Activated CD4-positive, alpha-beta T cell treated with anti-CD3 and anti-CD28 coated beads for 36 hours (primary cell): Measurements from ENCODE around the gene COX19. TPM values are rescaled to one million over a fixed set of nuclear protein-coding genes. Genes with fewer than 3 reads are reported as not detected.

Experiments
- ATAC-seq: fragments of 200-7000 bp; cut with Tn5 transposase; one replicate; pipeline ENCODE4 v1.10.0; 2021; ENCODE audit warnings: mild to moderate bottlenecking, moderate library complexity
- CTCF ChIA-PET: fragments of 350-600 bp; sonication (Branson Sonifier 250); formaldehyde crosslinking; loops from one replicate; lab custom pipeline; 2021; ENCODE audit warnings: antibody characterized with exemption; lab: Charles Lee
- POLR2A ChIA-PET: fragments of 350-600 bp; sonication (Branson Sonifier 250); formaldehyde crosslinking; loops from one replicate; lab custom pipeline; 2021; ENCODE audit warnings: antibody characterized with exemption, inconsistent platforms; lab: Charles Lee
- DNase-seq: peaks from one replicate; pipeline ENCODE4 v3.0.0-alpha.2; 2020
- H3K27ac Mint-ChIP-seq: one replicate; pipeline ENCODE4 v1.8.0; 2021; ENCODE audit warnings: mixed read lengths
- H3K27me3 Mint-ChIP-seq: one replicate; pipeline ENCODE4 v1.8.0; 2021; ENCODE audit warnings: mixed read lengths
- H3K36me3 Mint-ChIP-seq: one replicate; pipeline ENCODE4 v1.8.0; 2021; ENCODE audit warnings: low read depth, mixed read lengths
- H3K4me1 Mint-ChIP-seq: one replicate; pipeline ENCODE4 v1.8.0; 2021; ENCODE audit warnings: mixed read lengths
- H3K4me3 Mint-ChIP-seq: one replicate; pipeline ENCODE4 v1.8.0; 2021; ENCODE audit warnings: mild to moderate bottlenecking, moderate library complexity, mixed read lengths
- H3K9me3 Mint-ChIP-seq: one replicate; pipeline ENCODE4 v1.8.0; 2021; ENCODE audit warnings: low read depth, mixed read lengths
- intact Hi-C, 2 experiments: fragments of 100-400 bp; cut with DNase I in 1 of 2; cut with micrococcal nuclease in 1 of 2; formaldehyde crosslinking; loops; one replicate each; pipeline versions ENCODE4 v1.14.2 to v1.15.1; 2022 to 2024; cut with DNase I, micrococcal nuclease
- total RNA-seq, 2 experiments: library from RNA; stranded (reverse); gene quantifications; one replicate each; pipeline ENCODE4 v1.2.3, GENCODE V29; 2021

Gene COX19
- total RNA-seq, 2 experiments from 2014 or later, result 11.3 to 14.6 TPM

DNA sequence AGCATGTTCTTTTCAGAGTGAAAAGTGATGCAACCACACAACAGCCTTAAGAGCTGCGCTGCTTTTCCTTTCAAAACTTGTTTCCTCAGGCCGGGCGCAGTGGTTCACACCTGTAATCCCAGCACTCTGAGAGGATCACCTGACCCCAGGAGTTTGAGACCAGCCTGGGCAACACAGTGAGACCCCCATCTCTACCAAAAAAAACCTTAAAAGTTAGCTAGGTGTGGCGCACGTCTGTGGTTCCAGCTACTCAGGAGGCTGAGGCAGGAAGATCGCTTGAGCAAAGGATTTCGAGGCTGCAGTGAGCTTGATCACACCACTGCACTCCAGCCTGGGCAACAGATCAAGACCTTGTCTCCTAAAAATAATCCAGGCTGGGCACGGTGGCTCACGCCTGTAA, 2.0 kb downstream of the COX19 start:
- intact Hi-C loops, result loop anchor here in 1 of 2 experiments (5.0 to 10.0 kb wide), 2 partner anchors 66 to 159 kb away; no protein-coding TSS in a partner anchor
- DNase-seq, result no peak
- H3K4me1 Mint-ChIP-seq, result peaks cover 30% of the 10 kb centered on the region

DNA sequence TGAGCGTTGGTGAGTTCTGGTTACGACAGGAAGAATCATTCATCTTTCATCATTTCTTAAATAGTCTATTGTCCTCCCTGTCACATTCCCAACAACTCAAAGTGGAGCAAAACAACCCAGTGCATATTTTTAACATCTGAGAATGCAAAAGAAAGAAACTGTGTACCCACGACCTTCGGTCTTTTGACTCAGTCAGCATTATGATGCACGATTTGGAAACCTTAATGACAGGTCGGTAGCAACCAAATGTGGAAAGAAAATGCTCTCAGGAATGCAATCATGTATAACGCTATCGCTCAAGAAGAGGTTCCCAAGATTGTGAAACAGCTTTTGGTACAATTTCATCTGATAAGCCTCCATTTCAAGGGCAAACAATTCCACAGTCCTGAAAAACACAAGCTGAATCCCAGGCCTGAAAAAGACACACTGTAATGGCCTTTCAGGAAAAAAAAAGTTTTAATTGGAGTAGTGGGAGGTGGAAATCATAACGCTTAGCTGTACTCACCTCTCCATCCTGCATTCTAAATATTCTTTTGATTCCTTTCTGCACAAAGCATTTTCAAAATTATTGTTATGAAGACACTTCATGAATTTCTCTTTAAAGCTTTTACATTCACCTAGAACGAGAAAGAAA, 2.6 kb downstream of the COX19 start:
- ChIA-PET CTCF (interaction anchor here (0.6 to 1.8 kb wide), 7 partner anchors 15 to 85 kb away, joined by 3 to 7 read pairs (median 5); no protein-coding TSS in a partner anchor), POLR2A (interaction anchor here (0.7 to 1.2 kb wide), 2 partner anchors 49 to 50 kb away, joined by 3 read pairs; no protein-coding TSS in a partner anchor)
- Mint-ChIP-seq H3K4me3 (peak overlapping the region; percentile 28), H3K36me3 (peaks cover 48% of the 10 kb centered on the region), H3K27ac (peak overlapping the region; percentile 55), H3K9me3 (no peaks in the 10 kb centered on the region), H3K27me3 (no peaks in the 10 kb centered on the region), H3K4me1 (peaks cover 30% of the 10 kb centered on the region)
- intact Hi-C loops, result loop anchor here in 1 of 2 experiments (5.0 to 10.0 kb wide), 2 partner anchors 65 to 158 kb away; no protein-coding TSS in a partner anchor
- ATAC-seq (no peak), DNase-seq (no peak)

More for the DNA sequence above, 2.0 kb downstream of the COX19 start:
- Mint-ChIP-seq H3K4me3 (peak overlapping the region; percentile 28), H3K27ac (peak overlapping the region; percentile 55), H3K27me3 (no peaks in the 10 kb centered on the region), H3K36me3 (peaks cover 43% of the 10 kb centered on the region), H3K9me3 (no peaks in the 10 kb centered on the region)
- POLR2A ChIA-PET, result interaction anchor here (1.0 to 1.2 kb wide), 2 partner anchors 50 kb away, joined by 3 read pairs; no protein-coding TSS in a partner anchor
- no peak for ATAC-seq
- CTCF ChIA-PET, result interaction anchor here (0.5 to 1.8 kb wide), 8 partner anchors 15 to 466 kb away, joined by 3 to 7 read pairs (median 5); no protein-coding TSS in a partner anchor

DNA sequence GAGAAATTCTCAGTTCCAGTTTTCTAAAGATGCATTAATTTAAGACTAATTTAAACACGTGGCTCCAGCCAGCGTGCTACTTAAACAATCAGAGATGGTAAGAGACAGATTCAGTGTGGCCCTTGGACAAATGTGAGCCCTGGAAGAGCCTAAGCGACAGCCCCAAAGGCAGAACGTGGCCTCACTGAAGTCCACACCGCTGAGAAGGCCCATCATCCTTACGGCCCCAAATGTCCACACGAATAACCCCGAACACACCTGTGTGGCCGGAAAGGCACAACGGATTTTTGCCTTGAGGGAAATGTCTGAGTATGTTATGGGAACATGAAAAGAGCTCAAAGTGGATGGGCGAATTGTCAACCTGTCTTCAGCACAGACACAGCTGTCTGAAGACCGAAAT, 3.2 kb downstream of the COX19 start:
- DNase-seq (no peak), ATAC-seq (no peak)
- intact Hi-C loops, result loop anchor here in 1 of 2 experiments (5.0 to 10.0 kb wide), 2 partner anchors 65 to 157 kb away; no protein-coding TSS in a partner anchor
- no peaks in the 10 kb centered on the region for H3K9me3 Mint-ChIP-seq
- H3K27ac Mint-ChIP-seq, result peak overlapping the region; percentile 17
- H3K36me3 Mint-ChIP-seq, result peaks cover 50% of the 10 kb centered on the region
- ChIA-PET CTCF (interaction anchor here (1.3 to 1.8 kb wide), 4 partner anchors 14 to 64 kb away, joined by 5 to 7 read pairs (median 6); no protein-coding TSS in a partner anchor), POLR2A (interaction anchor here (0.7 to 1.2 kb wide), 2 partner anchors 49 to 50 kb away, joined by 3 read pairs; no protein-coding TSS in a partner anchor)
- H3K4me1 Mint-ChIP-seq, result peaks cover 30% of the 10 kb centered on the region
- H3K4me3 Mint-ChIP-seq, result no peak overlapping the region
- no peaks in the 10 kb centered on the region for H3K27me3 Mint-ChIP-seq

DNA sequence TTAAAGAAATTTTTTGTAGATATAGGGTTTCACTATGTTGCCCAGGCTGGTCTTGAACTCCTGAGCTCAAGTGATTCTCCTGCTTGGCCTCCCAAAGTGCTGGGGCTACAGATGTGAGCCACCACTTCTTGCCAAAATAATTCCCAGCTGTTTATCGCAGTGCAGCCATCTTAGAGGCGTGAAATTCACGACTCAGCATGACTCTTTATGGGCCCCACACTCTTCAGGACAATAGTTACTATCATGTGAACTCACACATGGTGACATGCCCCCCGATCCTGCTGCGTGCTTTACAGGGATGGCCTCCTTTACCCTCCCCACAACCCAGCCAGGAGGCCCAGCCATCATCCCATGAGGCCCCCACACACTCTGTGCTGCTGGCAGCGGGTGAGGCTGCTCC, 4.6 kb downstream of the COX19 start:
- Mint-ChIP-seq H3K27me3 (no peaks in the 10 kb centered on the region), H3K4me1 (peaks cover 33% of the 10 kb centered on the region), H3K36me3 (peaks cover 50% of the 10 kb centered on the region), H3K4me3 (no peak overlapping the region), H3K27ac (peak overlapping the region; percentile 28), H3K9me3 (no peaks in the 10 kb centered on the region)
- DNase-seq, result no peak
- POLR2A ChIA-PET, result no interaction called here
- intact Hi-C loops, result loop anchor here in 1 of 2 experiments (5.0 to 10.0 kb wide), 2 partner anchors 63 to 156 kb away; no protein-coding TSS in a partner anchor
- no peak for ATAC-seq
- CTCF ChIA-PET, result interaction anchor here (1.0 kb wide), 1 partner anchor 22 kb away, joined by 3 read pairs; no protein-coding TSS in a partner anchor

DNA sequence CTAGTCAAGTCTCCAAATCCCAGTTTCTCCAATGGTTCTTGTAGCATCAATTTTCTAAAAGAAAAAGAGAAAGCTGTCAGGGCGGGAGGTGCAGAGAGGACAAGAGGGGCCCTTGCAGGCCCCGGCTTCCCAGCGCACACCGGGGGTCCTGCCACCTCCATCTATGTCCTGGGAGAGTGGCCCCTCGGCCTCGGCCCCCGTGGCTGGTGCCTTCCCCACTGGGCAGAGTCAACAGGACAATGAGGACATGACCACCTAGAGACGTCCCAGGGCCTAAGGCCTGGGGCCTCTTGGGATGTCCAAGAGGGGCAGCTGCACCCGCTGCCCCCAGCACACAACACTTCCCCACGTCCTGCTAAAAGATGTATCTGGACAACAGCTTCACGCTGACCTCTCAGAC, 5.9 kb downstream of the COX19 start:
- Mint-ChIP-seq H3K9me3 (no peaks in the 10 kb centered on the region), H3K4me3 (no peak overlapping the region), H3K36me3 (peaks cover 48% of the 10 kb centered on the region), H3K27me3 (no peaks in the 10 kb centered on the region), H3K4me1 (peaks cover 40% of the 10 kb centered on the region), H3K27ac (no peak overlapping the region)
- CTCF ChIA-PET, result no interaction called here
- ATAC-seq (no peak), DNase-seq (no peak)
- intact Hi-C loops, result no loop called here
- POLR2A ChIA-PET, result no interaction called here

DNA sequence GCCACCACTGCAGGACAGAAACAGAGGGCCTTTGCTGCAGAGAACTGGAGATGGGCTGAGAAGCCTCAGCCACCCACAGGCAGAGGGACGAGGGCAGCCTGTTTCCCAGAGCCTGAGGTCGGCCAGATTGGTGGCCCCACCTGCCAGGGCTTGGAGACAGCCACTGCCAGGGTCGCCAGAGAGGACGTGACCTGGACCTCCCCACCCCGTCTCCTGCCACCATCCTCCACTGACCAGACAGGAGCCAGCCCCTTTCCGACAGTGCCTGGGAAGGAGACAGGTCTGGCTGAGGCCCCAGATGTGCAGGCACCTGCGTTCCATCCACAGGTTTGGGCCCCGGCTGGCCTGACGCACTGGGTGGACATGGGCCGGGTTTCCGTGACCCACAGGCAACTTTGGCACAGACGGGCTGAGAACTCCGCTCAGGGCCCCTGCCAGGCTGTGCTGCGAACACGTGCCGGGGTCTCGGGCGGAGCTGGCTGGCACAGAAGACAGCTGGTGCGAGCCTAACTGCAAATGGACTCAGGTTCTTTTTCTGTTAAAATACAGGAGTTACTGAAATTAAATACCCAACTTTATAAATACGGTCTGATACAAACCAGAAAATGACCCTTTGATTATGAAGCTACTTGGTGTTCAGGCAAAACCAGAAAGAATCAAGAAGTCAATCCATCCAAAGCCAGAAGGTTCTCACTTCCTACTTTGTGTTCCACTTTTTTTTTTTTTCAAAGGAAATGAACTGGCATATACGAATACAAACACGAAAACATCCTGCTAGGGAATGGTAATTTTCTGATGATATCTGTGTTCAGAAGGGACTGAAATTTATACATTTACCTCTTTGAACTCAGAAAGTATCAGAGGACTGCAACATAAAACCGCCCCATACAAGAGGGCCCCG, 6.9 kb downstream of the COX19 start:
- Mint-ChIP-seq H3K4me3 (no peak overlapping the region), H3K36me3 (peaks cover 44% of the 10 kb centered on the region), H3K27ac (no peak overlapping the region), H3K4me1 (peaks cover 37% of the 10 kb centered on the region), H3K9me3 (no peaks in the 10 kb centered on the region), H3K27me3 (no peaks in the 10 kb centered on the region)
- no peak for ATAC-seq
- DNase-seq, result no peak
- POLR2A ChIA-PET, result interaction anchor here (0.5 to 0.6 kb wide), 2 partner anchors 67 to 117 kb away, joined by 4 to 6 read pairs; no protein-coding TSS in a partner anchor
- CTCF ChIA-PET, result no interaction called here
- intact Hi-C loops, result no loop called here

DNA sequence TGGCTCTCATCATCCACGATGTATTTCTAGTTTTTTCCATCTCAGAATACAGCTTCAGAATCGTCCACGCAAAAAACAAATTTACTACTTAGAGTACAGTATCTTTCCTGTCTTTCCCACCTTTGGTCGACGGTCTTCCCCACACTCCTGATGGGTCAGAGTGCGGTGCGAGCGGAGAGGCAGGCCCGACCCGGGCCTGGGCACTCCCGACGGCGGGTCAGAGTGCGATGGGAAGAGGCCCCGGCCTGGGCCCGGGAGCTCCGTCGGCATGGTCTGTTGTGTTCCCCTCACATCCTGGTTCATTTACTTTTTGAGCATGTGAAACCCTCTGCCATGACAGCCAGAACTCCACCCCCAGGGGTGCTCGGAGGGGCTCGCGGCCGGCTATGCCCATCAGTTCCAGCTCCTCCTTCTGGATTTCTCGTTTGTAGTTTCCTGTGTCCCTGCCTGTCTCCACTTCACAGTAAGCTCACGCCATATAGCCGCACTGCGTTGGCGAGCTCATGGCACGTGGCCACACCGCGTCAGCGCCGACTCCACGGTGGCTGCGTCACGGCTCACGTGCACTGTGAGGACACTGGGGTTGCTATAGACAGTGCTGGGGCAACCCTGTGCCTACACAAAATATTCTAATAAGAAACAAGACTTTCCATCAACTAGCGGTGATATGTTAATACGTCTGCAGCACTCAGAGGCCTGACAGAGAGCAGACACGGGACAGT, 7.8 kb downstream of the COX19 start:
- POLR2A ChIA-PET, result no interaction called here
- ATAC-seq, result no peak
- no peak for DNase-seq
- Mint-ChIP-seq H3K4me3 (no peak overlapping the region), H3K9me3 (no peaks in the 10 kb centered on the region), H3K36me3 (peaks cover 34% of the 10 kb centered on the region), H3K4me1 (peaks cover 29% of the 10 kb centered on the region), H3K27me3 (no peaks in the 10 kb centered on the region), H3K27ac (no peak overlapping the region)
- CTCF ChIA-PET, result interaction anchor here (0.5 to 1.5 kb wide), 2 partner anchors 98 to 267 kb away, joined by 3 to 4 read pairs; no protein-coding TSS in a partner anchor
- intact Hi-C loops, result no loop called here

DNA sequence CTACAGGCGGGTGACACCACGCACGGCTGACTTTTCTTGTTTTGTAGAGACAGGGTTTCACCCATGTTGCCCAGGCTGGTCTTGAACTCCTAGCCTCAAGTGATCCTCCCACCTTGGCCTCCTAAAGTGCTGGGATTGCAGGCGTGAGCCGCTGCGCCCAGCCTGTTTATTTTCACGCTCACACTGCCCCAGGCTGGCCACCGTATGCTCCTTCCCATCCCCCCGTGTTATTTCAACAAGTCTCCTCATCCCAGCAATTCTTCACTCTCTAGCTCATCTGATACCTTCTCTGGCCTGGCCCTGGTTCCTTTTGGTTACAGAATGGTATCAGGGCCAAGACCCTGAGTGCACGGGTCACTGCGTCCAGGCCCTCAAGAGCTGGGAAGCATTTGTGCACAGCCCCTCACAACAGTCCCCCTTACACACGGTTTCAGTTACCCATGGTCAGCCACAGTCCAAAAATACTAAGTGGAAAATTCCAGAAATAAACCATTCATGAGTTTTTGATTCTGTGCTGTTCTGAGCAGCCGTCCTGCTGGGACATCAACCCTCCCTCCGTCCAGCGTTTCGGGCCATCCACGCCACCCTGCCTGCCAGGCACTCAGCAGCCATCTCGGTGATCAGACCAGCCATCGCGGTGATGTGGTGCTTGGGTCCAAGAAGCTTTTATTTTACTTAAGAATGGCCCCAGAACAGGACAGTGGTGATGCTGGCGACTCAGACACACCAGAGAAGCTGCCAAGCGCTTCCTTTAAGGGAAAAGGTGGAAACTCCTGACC, 8.9 kb downstream of the COX19 start:
- ATAC-seq (no peak), DNase-seq (no peak)
- Mint-ChIP-seq H3K4me3 (no peak overlapping the region), H3K36me3 (peaks cover 27% of the 10 kb centered on the region), H3K27ac (no peak overlapping the region), H3K4me1 (peaks cover 21% of the 10 kb centered on the region), H3K27me3 (peaks cover 2% of the 10 kb centered on the region), H3K9me3 (no peaks in the 10 kb centered on the region)
- intact Hi-C loops, result no loop called here
- ChIA-PET CTCF (interaction anchor here (1.5 kb wide), 1 partner anchor 99 kb away, joined by 4 read pairs; no protein-coding TSS in a partner anchor), POLR2A (no interaction called here)

DNA sequence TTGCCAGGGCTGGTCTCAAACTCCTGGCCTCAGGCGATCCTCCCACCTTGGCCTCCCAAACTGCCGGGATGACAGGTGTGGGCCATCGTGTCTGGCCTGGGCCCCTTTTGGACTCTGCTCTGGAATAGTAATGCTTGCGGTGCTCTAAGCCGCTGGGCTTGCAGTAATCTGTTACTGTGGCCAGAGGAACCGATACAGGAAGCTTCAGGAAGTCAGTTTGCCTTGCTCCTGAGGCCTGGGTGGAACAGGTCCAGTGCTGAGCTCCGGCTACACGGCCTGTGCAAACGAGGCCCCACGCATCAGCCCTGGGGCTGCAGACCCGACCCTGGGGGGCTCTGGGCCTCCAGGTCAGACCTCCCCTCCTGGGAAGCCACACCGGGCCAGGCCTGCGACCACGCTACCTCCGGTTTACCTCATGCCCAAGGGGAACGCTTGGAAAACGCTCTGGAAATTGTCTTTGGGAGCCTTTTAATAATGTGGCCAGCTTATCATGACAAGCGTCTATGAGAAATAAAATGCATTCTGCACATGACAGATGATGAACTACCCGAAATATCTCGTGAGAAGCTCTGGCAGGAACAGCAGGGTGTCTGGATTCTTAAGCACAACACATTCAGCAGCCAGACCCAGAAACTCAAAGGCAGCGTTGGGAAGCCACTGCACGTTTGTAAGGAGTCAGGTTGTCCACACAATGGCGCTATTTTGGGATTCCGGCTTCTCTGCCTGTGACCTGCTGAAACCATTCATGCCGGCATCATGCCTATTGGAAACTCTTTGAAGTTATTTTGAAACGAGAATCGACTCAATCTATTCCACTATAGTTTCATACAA, 10.7 kb downstream of the COX19 start:
- POLR2A ChIA-PET, result interaction anchor here (0.6 kb wide), 2 partner anchors 34 to 101 kb away, joined by 3 to 5 read pairs; no protein-coding TSS in a partner anchor
- no peak overlapping the region for H3K4me3 Mint-ChIP-seq
- DNase-seq (no peak), ATAC-seq (no peak)
- intact Hi-C loops, result no loop called here
- peaks cover 14% of the 10 kb centered on the region for H3K4me1 Mint-ChIP-seq
- H3K27me3 Mint-ChIP-seq, result peaks cover 2% of the 10 kb centered on the region
- H3K36me3 Mint-ChIP-seq, result peaks cover 17% of the 10 kb centered on the region
- no peaks in the 10 kb centered on the region for H3K9me3 Mint-ChIP-seq
- CTCF ChIA-PET, result interaction anchor here (0.6 to 1.3 kb wide), 3 partner anchors 23 to 28 kb away, joined by 3 read pairs; no protein-coding TSS in a partner anchor
- H3K27ac Mint-ChIP-seq, result no peak overlapping the region
